HUES6 (cell line): ENCODE measurements around the gene FAM222A.

Source experiments
- H3K27ac ChIP-seq: 2 replicates; pipeline ENCODE4 v1.7.0; 2013; ENCODE audit warnings: low read depth, mild to moderate bottlenecking, low read length, inconsistent platforms
- H3K27me3 ChIP-seq: 2 replicates; pipeline ENCODE4 v1.6.1; 2013; ENCODE audit warnings: low read length; ENCODE audit not compliant: control insufficient read depth, insufficient read depth
- H3K36me3 ChIP-seq: 2 replicates; pipeline ENCODE4 v1.6.1; 2013; ENCODE audit warnings: low read length; ENCODE audit not compliant: control insufficient read depth, insufficient read depth
- H3K4me1 ChIP-seq: 2 replicates; pipeline ENCODE4 v1.6.1; 2013; ENCODE audit warnings: low read length; ENCODE audit not compliant: control insufficient read depth, insufficient read depth
- H3K4me3 ChIP-seq: 2 replicates; pipeline ENCODE4 v1.5.1; 2013; ENCODE audit warnings: low read depth, low read length
- H3K9ac ChIP-seq: one replicate; pipeline ENCODE4 v1.6.1; 2013; ENCODE audit warnings: mild to moderate bottlenecking, low read length
- H3K9me3 ChIP-seq: 2 replicates; pipeline ENCODE4 v1.6.1; 2013; ENCODE audit warnings: low read depth, low read length; ENCODE audit not compliant: control insufficient read depth, insufficient read depth

Gene FAM222A

GRCh38 chr12:109735051-109735521, 21.5 kb downstream of the FAM222A start:
- Histone ChIP-seq H3K27me3 (no peaks in the 10 kb centered on the region), H3K4me1 (peaks cover 26% of the 10 kb centered on the region)

GRCh38 chr12:109735825-109736551, 22.4 kb downstream of the FAM222A start:
- Histone ChIP-seq H3K36me3 (no peaks in the 10 kb centered on the region), H3K4me3 (no peak overlapping the region), H3K9me3 (no peaks in the 10 kb centered on the region), H3K27ac (no peak overlapping the region), H3K27me3 (no peaks in the 10 kb centered on the region), H3K4me1 (peaks cover 27% of the 10 kb centered on the region), H3K9ac (no peak overlapping the region)

More at GRCh38 chr12:109735051-109735521, 21.5 kb downstream of the FAM222A start:
- no peaks in the 10 kb centered on the region for H3K36me3 ChIP-seq
- H3K27ac ChIP-seq = no peak overlapping the region
- H3K9ac ChIP-seq = no peak overlapping the region
- no peaks in the 10 kb centered on the region for H3K9me3 ChIP-seq
- no peak overlapping the region for H3K4me3 ChIP-seq

- Histone ChIP-seq H3K4me1 (peaks cover 27% of the 10 kb centered on the region), H3K36me3 (no peaks in the 10 kb centered on the region)
Measured at GRCh38 chr12:109736552-109737108, 23.0 kb downstream of the FAM222A start.

GRCh38 chr12:109737126-109737525, 23.5 kb downstream of the FAM222A start:
- Histone ChIP-seq H3K27ac (no peak overlapping the region), H3K9me3 (no peaks in the 10 kb centered on the region), H3K27me3 (no peaks in the 10 kb centered on the region), H3K9ac (no peak overlapping the region), H3K4me1 (peaks cover 27% of the 10 kb centered on the region), H3K36me3 (no peaks in the 10 kb centered on the region), H3K4me3 (no peak overlapping the region)

More at GRCh38 chr12:109736552-109737108, 23.0 kb downstream of the FAM222A start:
- H3K9me3 ChIP-seq = no peaks in the 10 kb centered on the region
- no peak overlapping the region for H3K4me3 ChIP-seq
- no peak overlapping the region for H3K9ac ChIP-seq
- no peak overlapping the region for H3K27ac ChIP-seq
- H3K27me3 ChIP-seq = no peaks in the 10 kb centered on the region

GRCh38 chr12:109737631-109738030, 24.0 kb downstream of the FAM222A start:
- H3K27ac ChIP-seq = no peak overlapping the region
- H3K27me3 ChIP-seq = no peaks in the 10 kb centered on the region
- no peak overlapping the region for H3K4me3 ChIP-seq
- no peak overlapping the region for H3K9ac ChIP-seq
- no peaks in the 10 kb centered on the region for H3K9me3 ChIP-seq
- peaks cover 27% of the 10 kb centered on the region for H3K4me1 ChIP-seq
- H3K36me3 ChIP-seq = no peaks in the 10 kb centered on the region

GRCh38 chr12:109738209-109738608, 24.6 kb downstream of the FAM222A start:
- Histone ChIP-seq H3K27ac (no peak overlapping the region), H3K4me3 (no peak overlapping the region), H3K36me3 (no peaks in the 10 kb centered on the region), H3K27me3 (no peaks in the 10 kb centered on the region), H3K9ac (no peak overlapping the region), H3K9me3 (no peaks in the 10 kb centered on the region), H3K4me1 (peaks cover 27% of the 10 kb centered on the region)

GRCh38 chr12:109738878-109739665, 25.4 kb downstream of the FAM222A start:
- peaks cover 25% of the 10 kb centered on the region for H3K4me1 ChIP-seq
- H3K27me3 ChIP-seq = no peaks in the 10 kb centered on the region
- no peak overlapping the region for H3K9ac ChIP-seq
- no peaks in the 10 kb centered on the region for H3K36me3 ChIP-seq
- no peak overlapping the region for H3K27ac ChIP-seq
- H3K4me3 ChIP-seq = no peak overlapping the region
- H3K9me3 ChIP-seq = no peaks in the 10 kb centered on the region

- peaks cover 17% of the 10 kb centered on the region for H3K4me1 ChIP-seq
- H3K27me3 ChIP-seq = no peaks in the 10 kb centered on the region
- H3K27ac ChIP-seq = no peak overlapping the region
- H3K9ac ChIP-seq = no peak overlapping the region
- no peaks in the 10 kb centered on the region for H3K36me3 ChIP-seq
- no peak overlapping the region for H3K4me3 ChIP-seq
- no peaks in the 10 kb centered on the region for H3K9me3 ChIP-seq
Measured at GRCh38 chr12:109739747-109740693, 26.4 kb downstream of the FAM222A start.

- Histone ChIP-seq H3K4me3 (no peak overlapping the region), H3K4me1 (peaks cover 17% of the 10 kb centered on the region), H3K9me3 (no peaks in the 10 kb centered on the region), H3K9ac (no peak overlapping the region), H3K27ac (no peak overlapping the region), H3K36me3 (no peaks in the 10 kb centered on the region), H3K27me3 (no peaks in the 10 kb centered on the region)
Measured at GRCh38 chr12:109740694-109741245, 27.1 kb downstream of the FAM222A start.

- no peak overlapping the region for H3K4me3 ChIP-seq
- H3K27me3 ChIP-seq = no peaks in the 10 kb centered on the region
- H3K4me1 ChIP-seq = peaks cover 15% of the 10 kb centered on the region
- H3K9ac ChIP-seq = no peak overlapping the region
- H3K27ac ChIP-seq = no peak overlapping the region
- H3K9me3 ChIP-seq = no peaks in the 10 kb centered on the region
- no peaks in the 10 kb centered on the region for H3K36me3 ChIP-seq
Measured at GRCh38 chr12:109741286-109741969, 27.8 kb downstream of the FAM222A start.
